ENCODE measurements around the gene OSGEP. TPM values are rescaled to one million over a fixed set of nuclear protein-coding genes. Genes with fewer than 3 reads are reported as not detected.
"Not testable (repeated sequence)": the region's sequence is repeated elsewhere in the genome, so short reads cannot be mapped to it uniquely, and the experiment has no call there.

OSGEP gene
- total RNA-seq, 1 donor from 2014 or later = 35.7 TPM

GRCh38 chr14:20455355-20456300, 1.0 kb upstream of the OSGEP start:
- Mint-ChIP-seq H3K9me3 (ENCODE audit: unreplicated experiment) (no peaks in the 10 kb centered on the region), H3K4me3 (ENCODE audit: unreplicated experiment) (no peak overlapping the region), H3K27me3 (ENCODE audit: unreplicated experiment) (no peaks in the 10 kb centered on the region), H3K36me3 (ENCODE audit: unreplicated experiment) (peaks cover 37% of the 10 kb centered on the region), H3K4me1 (ENCODE audit: unreplicated experiment) (peaks cover 19% of the 10 kb centered on the region), H3K27ac (ENCODE audit: unreplicated experiment) (no peak overlapping the region)
- no peak for DNase-seq (ENCODE audit: extremely low spot score, unreplicated experiment)
- TF ChIP-seq CTCF (IDR thresholded peaks at IDR 0.05) = no peak

- not testable (repeated sequence) for H3K4me1 Mint-ChIP-seq (ENCODE audit: unreplicated experiment); DNase-seq (ENCODE audit: extremely low spot score, unreplicated experiment); H3K27ac Mint-ChIP-seq (ENCODE audit: unreplicated experiment); H3K4me3 Mint-ChIP-seq (ENCODE audit: unreplicated experiment); H3K9me3 Mint-ChIP-seq (ENCODE audit: unreplicated experiment); H3K27me3 Mint-ChIP-seq (ENCODE audit: unreplicated experiment)
- H3K36me3 Mint-ChIP-seq (ENCODE audit: unreplicated experiment) = peaks cover 43% of the 10 kb centered on the region
Measured at GRCh38 chr14:20452831-20453230, 1.8 kb downstream of the OSGEP start.

- no peaks in the 10 kb centered on the region for H3K27me3 Mint-ChIP-seq (ENCODE audit: unreplicated experiment)
- H3K4me3 Mint-ChIP-seq (ENCODE audit: unreplicated experiment) = no peak overlapping the region
- no peak for DNase-seq (ENCODE audit: extremely low spot score, unreplicated experiment)
- no peaks in the 10 kb centered on the region for H3K4me1 Mint-ChIP-seq (ENCODE audit: unreplicated experiment)
- TF ChIP-seq CTCF (IDR thresholded peaks at IDR 0.05) = no peak
- H3K27ac Mint-ChIP-seq (ENCODE audit: unreplicated experiment) = no peak overlapping the region
- no peaks in the 10 kb centered on the region for H3K9me3 Mint-ChIP-seq (ENCODE audit: unreplicated experiment)
- H3K36me3 Mint-ChIP-seq (ENCODE audit: unreplicated experiment) = peaks cover 39% of the 10 kb centered on the region
Measured at GRCh38 chr14:20446889-20447288, 7.7 kb downstream of the OSGEP start.

GRCh38 chr14:20443650-20444049, 11.0 kb downstream of the OSGEP start:
- not testable (repeated sequence) for H3K9me3 Mint-ChIP-seq (ENCODE audit: unreplicated experiment); DNase-seq (ENCODE audit: extremely low spot score, unreplicated experiment); H3K27ac Mint-ChIP-seq (ENCODE audit: unreplicated experiment); H3K4me3 Mint-ChIP-seq (ENCODE audit: unreplicated experiment); H3K27me3 Mint-ChIP-seq (ENCODE audit: unreplicated experiment); H3K4me1 Mint-ChIP-seq (ENCODE audit: unreplicated experiment)
- peaks cover 18% of the 10 kb centered on the region for H3K36me3 Mint-ChIP-seq (ENCODE audit: unreplicated experiment)

- no peak for DNase-seq (ENCODE audit: extremely low spot score, unreplicated experiment)
- Mint-ChIP-seq H3K27me3 (ENCODE audit: unreplicated experiment) (no peaks in the 10 kb centered on the region), H3K4me3 (ENCODE audit: unreplicated experiment) (no peak overlapping the region), H3K36me3 (ENCODE audit: unreplicated experiment) (peaks cover under 1% of the 10 kb centered on the region), H3K9me3 (ENCODE audit: unreplicated experiment) (no peaks in the 10 kb centered on the region), H3K4me1 (ENCODE audit: unreplicated experiment) (peaks cover 1% of the 10 kb centered on the region), H3K27ac (ENCODE audit: unreplicated experiment) (no peak overlapping the region)
- no peak for TF ChIP-seq CTCF (IDR thresholded peaks at IDR 0.05)
Measured at GRCh38 chr14:20441461-20441860, 13.2 kb downstream of the OSGEP start.

- TF ChIP-seq CTCF (IDR thresholded peaks at IDR 0.05) = no peak
- Mint-ChIP-seq H3K4me1 (ENCODE audit: unreplicated experiment) (peaks cover 4% of the 10 kb centered on the region), H3K4me3 (ENCODE audit: unreplicated experiment) (no peak overlapping the region), H3K36me3 (ENCODE audit: unreplicated experiment) (no peaks in the 10 kb centered on the region), H3K9me3 (ENCODE audit: unreplicated experiment) (no peaks in the 10 kb centered on the region), H3K27me3 (ENCODE audit: unreplicated experiment) (no peaks in the 10 kb centered on the region), H3K27ac (ENCODE audit: unreplicated experiment) (no peak overlapping the region)
- no peak for DNase-seq (ENCODE audit: extremely low spot score, unreplicated experiment)
Measured at GRCh38 chr14:20440882-20441281, 13.7 kb downstream of the OSGEP start.
